SK-N-SH treated with all-trans-retinoic acid at 6 μM for 48 hours (cell line): ENCODE results near the gene URB1.

Experiments
- CREB5 ChIP-seq: fragments of 250-450 bp; sonication (Bioruptor Pico); IDR thresholded peaks from 2 replicates; pipeline ENCODE4 v1.5.1; 2020; ENCODE audit warnings: low read depth, mild to moderate bottlenecking, moderate library complexity
- CSDC2 ChIP-seq: fragments of 250-450 bp; sonication (Bioruptor Pico); IDR thresholded peaks from 2 replicates; pipeline ENCODE4 v1.5.0; 2020; ENCODE audit warnings: mild to moderate bottlenecking, moderate library complexity
- GLIS3 ChIP-seq: fragments of 250-450 bp; sonication (Bioruptor Pico); IDR thresholded peaks from 2 replicates; pipeline ENCODE4 v1.5.0; 2020; ENCODE audit warnings: mild to moderate bottlenecking, moderate library complexity
- OSR1 ChIP-seq: fragments of 250-450 bp; sonication (Bioruptor Pico); IDR thresholded peaks from 2 replicates; pipeline ENCODE4 v1.8.0; 2022; ENCODE audit warnings: moderate library complexity, mild to moderate bottlenecking, inconsistent platforms
- PATZ1 ChIP-seq: fragments of 250-450 bp; sonication (Bioruptor Pico); IDR thresholded peaks from 2 replicates; pipeline ENCODE4 v1.8.0; 2020; ENCODE audit warnings: mild to moderate bottlenecking, moderate library complexity, borderline replicate concordance
- POU6F1 ChIP-seq: fragments of 250-450 bp; sonication (Bioruptor Pico); IDR thresholded peaks from 2 replicates; pipeline ENCODE4 v1.8.0; 2021; ENCODE audit warnings: low read depth, mild to moderate bottlenecking, moderate library complexity, borderline replicate concordance
- PPARA ChIP-seq: fragments of 250-450 bp; sonication (Bioruptor Pico); IDR thresholded peaks from 2 replicates; pipeline ENCODE4 v1.5.0; 2020; ENCODE audit warnings: mild to moderate bottlenecking, borderline replicate concordance
- TOX ChIP-seq: fragments of 250-450 bp; sonication (Bioruptor Pico); IDR thresholded peaks from 2 replicates; pipeline ENCODE4 v1.8.0; 2021; ENCODE audit warnings: mild to moderate bottlenecking, moderate library complexity, borderline replicate concordance
- ZC3H10 ChIP-seq: fragments of 250-450 bp; sonication (Bioruptor Pico); IDR thresholded peaks from 2 replicates; pipeline ENCODE4 v1.5.1; 2021; ENCODE audit warnings: mild to moderate bottlenecking, moderate library complexity
- ZFP3 ChIP-seq: fragments of 250-450 bp; sonication (Bioruptor Pico); IDR thresholded peaks from 2 replicates; pipeline ENCODE4 v1.5.0; 2020; ENCODE audit warnings: mild to moderate bottlenecking, moderate library complexity
- ZFP30 ChIP-seq: fragments of 450-650 bp; formaldehyde crosslinking; IDR thresholded peaks from 2 replicates; pipeline ENCODE4 v1.5.0; 2022; ENCODE audit warnings: mild to moderate bottlenecking, moderate library complexity
- ZNF8 ChIP-seq: fragments of 450-650 bp; formaldehyde crosslinking; IDR thresholded peaks from 2 replicates; pipeline ENCODE4 v1.5.0; 2020; ENCODE audit warnings: mild to moderate bottlenecking, moderate library complexity

DNA sequence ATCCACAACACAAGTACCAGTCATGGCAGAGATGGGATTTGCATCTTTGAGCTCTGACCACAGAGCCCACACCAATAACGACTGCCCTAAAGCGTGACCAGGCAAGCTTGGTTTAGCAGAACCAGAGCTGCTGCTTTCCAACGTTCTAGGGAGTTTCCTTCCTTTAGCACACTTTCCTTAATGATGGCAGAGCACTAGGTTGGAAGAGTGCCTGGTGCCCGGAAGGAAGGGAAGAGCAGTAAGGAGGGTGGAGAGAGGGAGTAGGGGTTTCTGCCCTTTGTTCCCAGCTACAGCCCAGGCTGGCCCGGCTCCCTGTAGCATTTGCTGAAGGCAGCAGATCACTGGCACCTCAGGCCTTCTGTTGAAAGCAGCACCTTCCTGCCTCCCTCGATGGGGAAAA, 13.6 kb upstream of the URB1 start:
- TF ChIP-seq ZFP30 (CRISPR knock-in tag) (no peak), ZFP3 (CRISPR knock-in tag) (no peak), OSR1 (CRISPR knock-in tag) (no peak), CSDC2 (CRISPR knock-in tag) (no peak), POU6F1 (CRISPR knock-in tag) (no peak), PATZ1 (no peak), ZNF8 (CRISPR knock-in tag) (no peak), CREB5 (CRISPR knock-in tag) (no peak), PPARA (CRISPR knock-in tag) (no peak), TOX (no peak), ZC3H10 (no peak), GLIS3 (CRISPR knock-in tag) (no peak)
